Measurements from ENCODE around the gene DLEC1.

The DLEC1 gene

GRCh38 chr3:38039101-38039898 is at the start of gene DLEC1:
TSS of gene DLEC1 (plus strand) at chr3:38039208. CDS start at chr3:38039226, 18 bp downstream.
- DNase-seq = peak in 9 of 56 donors; percentile 11 to 50 (median 25)

- DNase-seq = no peak
These were observed 49.1 kb upstream of the DLEC1 start for GRCh38 chr3:37989821-37990480.

- no peak for DNase-seq
These were observed 48.5 kb upstream of the DLEC1 start, which contains the start of gene VILL for GRCh38 chr3:37990527-37990926. TSS of gene VILL (plus strand) at chr3:37990786. CDS start at chr3:37993673, 2,887 bp downstream.

GRCh38 chr3:37991109-37991508 is 47.9 kb upstream of the DLEC1 start:
- DNase-seq = no peak

GRCh38 chr3:37991823-37992222 is 47.2 kb upstream of the DLEC1 start:
- no peak for DNase-seq

GRCh38 chr3:37992271-37993066 is 46.5 kb upstream of the DLEC1 start:
- no peak for DNase-seq

- no peak for DNase-seq
These were observed 45.9 kb upstream of the DLEC1 start for GRCh38 chr3:37993067-37993455.

GRCh38 chr3:37993460-37993819 is 45.6 kb upstream of the DLEC1 start:
- DNase-seq = no peak

- DNase-seq = peak in 48 of 56 donors; percentile 8 to 75 (median 52)
These were observed 45.0 kb upstream of the DLEC1 start for GRCh38 chr3:37993820-37994638.

- DNase-seq = no peak
These were observed 44.4 kb upstream of the DLEC1 start for GRCh38 chr3:37994639-37994972.

- DNase-seq = no peak
These were observed 43.1 kb upstream of the DLEC1 start for GRCh38 chr3:37995652-37996641.

GRCh38 chr3:37996785-37997301 is 42.2 kb upstream of the DLEC1 start:
- peak in 17 of 56 donors; percentile 10 to 61 (median 22) for DNase-seq

GRCh38 chr3:37997342-37997741 is 41.7 kb upstream of the DLEC1 start:
- DNase-seq = no peak

GRCh38 chr3:37997791-37998370 is 41.1 kb upstream of the DLEC1 start:
- no peak for DNase-seq

GRCh38 chr3:37999836-38000235 is 39.2 kb upstream of the DLEC1 start:
- no peak for DNase-seq

- DNase-seq = no peak
These were observed 38.6 kb upstream of the DLEC1 start for GRCh38 chr3:38000242-38000916.

- peak in 7 of 56 donors; percentile 15 to 54 (median 32) for DNase-seq
These were observed 38.0 kb upstream of the DLEC1 start for GRCh38 chr3:38000965-38001455.

- no peak for DNase-seq
These were observed 37.4 kb upstream of the DLEC1 start for GRCh38 chr3:38001456-38002081.
